ENCODE results near the gene DTX3L.

Gene DTX3L

GRCh38 chr3:122538956-122539490 lies 25.1 kb upstream of the DTX3L start:
- no peaks in the 10 kb centered on the region for H4K20me1 ChIP-seq (ENCODE audit: insufficient read depth, low read length, poor library complexity, severe bottlenecking)
- no peaks in the 10 kb centered on the region for H3K9me2 ChIP-seq (replicated peaks; ENCODE audit: low read depth, low read length)
- H3F3A ChIP-seq (ENCODE audit: low read depth): no peaks in the 10 kb centered on the region
- no peak for TF ChIP-seq EZH2phosphoT487 (IDR thresholded peaks at IDR 0.05; ENCODE audit: borderline replicate concordance)
- no peak overlapping the region for H2AFZ ChIP-seq (ENCODE audit: low read length)
- peaks cover 5% of the 10 kb centered on the region for H3K4me1 ChIP-seq (ENCODE audit: insufficient read depth, low read length, poor library complexity, severe bottlenecking)
- no peak overlapping the region for H3K4me3 ChIP-seq (ENCODE audit: low read length, poor library complexity, severe bottlenecking)
- H3K9me3 ChIP-seq (ENCODE audit: insufficient read depth, low read depth, low read length): no peaks in the 10 kb centered on the region
- no peaks in the 10 kb centered on the region for H3K36me3 ChIP-seq (ENCODE audit: insufficient read depth, low read length)
- H3K4me2 ChIP-seq (ENCODE audit: low read depth, low read length, poor library complexity, severe bottlenecking): no peak overlapping the region
- no peak overlapping the region for H3K9ac ChIP-seq (ENCODE audit: low read depth, low read length, poor library complexity, severe bottlenecking)
- no peaks in the 10 kb centered on the region for H3K27me3 ChIP-seq (ENCODE audit: insufficient read depth, low read length, poor library complexity, severe bottlenecking)
- no peaks in the 10 kb centered on the region for H3K79me2 ChIP-seq (ENCODE audit: insufficient read depth, low read length)

DNA sequence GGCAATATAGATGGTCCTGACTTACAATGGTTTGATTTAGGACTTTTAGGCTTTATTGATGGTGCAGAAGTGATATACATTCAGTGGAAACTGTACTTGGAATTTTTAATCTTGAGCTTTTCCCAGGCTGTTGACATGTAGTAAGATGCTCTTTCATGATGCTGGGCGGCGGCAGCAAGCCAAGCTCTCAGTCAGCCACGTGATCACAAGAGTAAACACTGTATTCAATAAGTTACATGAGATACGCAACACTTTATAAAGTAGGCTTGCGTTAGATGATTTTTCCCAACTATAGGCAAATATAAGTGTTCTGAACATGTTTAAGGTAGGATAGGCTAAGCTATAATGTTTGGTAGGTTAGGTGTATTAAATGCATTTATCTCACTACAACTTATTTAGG lies 18.0 kb upstream of the DTX3L start:
- TF ChIP-seq EZH2phosphoT487 (IDR thresholded peaks at IDR 0.05; ENCODE audit: borderline replicate concordance) (no peak), CTCF (conservative IDR thresholded peaks at IDR 0.05; ENCODE audit: low read length) (no peak)
- no peaks in the 10 kb centered on the region for H3K4me1 ChIP-seq (ENCODE audit: insufficient read depth, low read length, poor library complexity, severe bottlenecking)

DNA sequence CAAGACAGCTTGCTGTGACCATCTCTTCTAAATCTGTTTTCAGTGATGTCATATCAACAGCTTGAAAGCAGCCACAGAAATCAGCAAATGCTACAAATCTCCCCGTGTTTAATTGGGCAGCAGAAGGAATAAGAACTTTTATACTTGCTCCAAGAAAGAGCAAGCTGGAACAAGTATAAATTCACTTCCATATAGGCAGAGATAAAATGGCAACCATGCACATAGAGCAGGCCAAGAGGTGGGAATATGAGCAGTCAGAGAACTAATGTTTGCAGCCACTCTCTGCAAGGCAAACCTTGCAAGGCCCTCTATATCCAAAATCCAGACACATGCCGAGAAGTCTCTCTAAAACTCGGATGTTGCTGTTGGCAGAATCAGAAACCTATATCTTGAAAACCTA lies 16.1 kb upstream of the DTX3L start:
- no peaks in the 10 kb centered on the region for H3F3A ChIP-seq (ENCODE audit: low read depth)
- TF ChIP-seq CTCF (conservative IDR thresholded peaks at IDR 0.05; ENCODE audit: low read length) (no peak), EZH2phosphoT487 (IDR thresholded peaks at IDR 0.05; ENCODE audit: borderline replicate concordance) (no peak)
- no peak overlapping the region for H3K4me2 ChIP-seq (ENCODE audit: low read depth, low read length, poor library complexity, severe bottlenecking)
- no peaks in the 10 kb centered on the region for H3K9me2 ChIP-seq (replicated peaks; ENCODE audit: low read depth, low read length)
- H4K20me1 ChIP-seq (ENCODE audit: insufficient read depth, low read length, poor library complexity, severe bottlenecking): no peaks in the 10 kb centered on the region
- no peak overlapping the region for H3K4me3 ChIP-seq (ENCODE audit: low read length, poor library complexity, severe bottlenecking)
- no peak overlapping the region for H3K9ac ChIP-seq (ENCODE audit: low read depth, low read length, poor library complexity, severe bottlenecking)
- H3K27me3 ChIP-seq (ENCODE audit: insufficient read depth, low read length, poor library complexity, severe bottlenecking): no peaks in the 10 kb centered on the region
- H3K36me3 ChIP-seq (ENCODE audit: insufficient read depth, low read length): no peaks in the 10 kb centered on the region
- no peak overlapping the region for H2AFZ ChIP-seq (ENCODE audit: low read length)
- H3K4me1 ChIP-seq (ENCODE audit: insufficient read depth, low read length, poor library complexity, severe bottlenecking): no peaks in the 10 kb centered on the region
- H3K9me3 ChIP-seq (ENCODE audit: insufficient read depth, low read depth, low read length): no peaks in the 10 kb centered on the region
- H3K79me2 ChIP-seq (ENCODE audit: insufficient read depth, low read length): no peaks in the 10 kb centered on the region

More for the DNA sequence above, 18.0 kb upstream of the DTX3L start:
- Histone ChIP-seq H4K20me1 (ENCODE audit: insufficient read depth, low read length, poor library complexity, severe bottlenecking) (no peaks in the 10 kb centered on the region), H3K79me2 (ENCODE audit: insufficient read depth, low read length) (no peaks in the 10 kb centered on the region), H3F3A (ENCODE audit: low read depth) (no peaks in the 10 kb centered on the region), H3K27me3 (ENCODE audit: insufficient read depth, low read length, poor library complexity, severe bottlenecking) (no peaks in the 10 kb centered on the region), H3K9ac (ENCODE audit: low read depth, low read length, poor library complexity, severe bottlenecking) (no peak overlapping the region), H3K9me2 (replicated peaks; ENCODE audit: low read depth, low read length) (no peaks in the 10 kb centered on the region), H3K36me3 (ENCODE audit: insufficient read depth, low read length) (no peaks in the 10 kb centered on the region), H3K4me3 (ENCODE audit: low read length, poor library complexity, severe bottlenecking) (no peak overlapping the region), H3K4me2 (ENCODE audit: low read depth, low read length, poor library complexity, severe bottlenecking) (no peak overlapping the region), H2AFZ (ENCODE audit: low read length) (no peak overlapping the region), H3K9me3 (ENCODE audit: insufficient read depth, low read depth, low read length) (no peaks in the 10 kb centered on the region)

GRCh38 chr3:122548619-122549018 lies 15.5 kb upstream of the DTX3L start:
- Histone ChIP-seq H3K4me1 (ENCODE audit: insufficient read depth, low read length, poor library complexity, severe bottlenecking) (no peaks in the 10 kb centered on the region), H3K4me3 (ENCODE audit: low read length, poor library complexity, severe bottlenecking) (no peak overlapping the region), H3K4me2 (ENCODE audit: low read depth, low read length, poor library complexity, severe bottlenecking) (no peak overlapping the region), H3K36me3 (ENCODE audit: insufficient read depth, low read length) (no peaks in the 10 kb centered on the region), H3K9ac (ENCODE audit: low read depth, low read length, poor library complexity, severe bottlenecking) (no peak overlapping the region), H3K27me3 (ENCODE audit: insufficient read depth, low read length, poor library complexity, severe bottlenecking) (no peaks in the 10 kb centered on the region), H3F3A (ENCODE audit: low read depth) (no peaks in the 10 kb centered on the region), H4K20me1 (ENCODE audit: insufficient read depth, low read length, poor library complexity, severe bottlenecking) (no peaks in the 10 kb centered on the region), H3K9me2 (replicated peaks; ENCODE audit: low read depth, low read length) (no peaks in the 10 kb centered on the region), H2AFZ (ENCODE audit: low read length) (no peak overlapping the region), H3K9me3 (ENCODE audit: insufficient read depth, low read depth, low read length) (no peaks in the 10 kb centered on the region), H3K79me2 (ENCODE audit: insufficient read depth, low read length) (no peaks in the 10 kb centered on the region)
- no peak for TF ChIP-seq CTCF (conservative IDR thresholded peaks at IDR 0.05; ENCODE audit: low read length)
- no peak for TF ChIP-seq EZH2phosphoT487 (IDR thresholded peaks at IDR 0.05; ENCODE audit: borderline replicate concordance)
